ENCODE results near the gene SEC23A.

The SEC23A gene

DNA sequence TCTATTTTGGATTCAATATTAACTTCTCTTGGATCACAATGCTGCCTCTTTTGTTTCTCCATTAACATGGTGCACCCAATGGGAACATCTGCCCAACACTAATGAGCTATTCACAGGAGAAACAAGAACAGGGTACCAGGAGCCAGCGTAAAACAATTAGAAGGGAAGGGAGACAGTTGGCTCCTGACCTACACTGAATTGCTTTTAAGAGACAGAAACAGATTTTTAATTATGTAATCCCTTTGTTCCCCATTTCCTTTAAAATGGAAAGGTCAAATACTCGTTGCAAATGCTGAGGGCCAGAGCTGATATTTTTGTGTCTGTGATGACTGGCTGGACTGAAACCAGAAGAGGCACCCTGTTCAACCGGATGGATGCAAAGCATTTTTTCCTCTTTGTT is 108.3 kb downstream of the SEC23A start:
- in situ Hi-C loops (cut with HindIII; ENCODE audit: low sequenced_read_pairs), result no loop called here

- in situ Hi-C loops (cut with HindIII; ENCODE audit: low sequenced_read_pairs), result no loop called here
These were observed 109.1 kb downstream of the SEC23A start for GRCh38 chr14:38993981-38994380.

DNA sequence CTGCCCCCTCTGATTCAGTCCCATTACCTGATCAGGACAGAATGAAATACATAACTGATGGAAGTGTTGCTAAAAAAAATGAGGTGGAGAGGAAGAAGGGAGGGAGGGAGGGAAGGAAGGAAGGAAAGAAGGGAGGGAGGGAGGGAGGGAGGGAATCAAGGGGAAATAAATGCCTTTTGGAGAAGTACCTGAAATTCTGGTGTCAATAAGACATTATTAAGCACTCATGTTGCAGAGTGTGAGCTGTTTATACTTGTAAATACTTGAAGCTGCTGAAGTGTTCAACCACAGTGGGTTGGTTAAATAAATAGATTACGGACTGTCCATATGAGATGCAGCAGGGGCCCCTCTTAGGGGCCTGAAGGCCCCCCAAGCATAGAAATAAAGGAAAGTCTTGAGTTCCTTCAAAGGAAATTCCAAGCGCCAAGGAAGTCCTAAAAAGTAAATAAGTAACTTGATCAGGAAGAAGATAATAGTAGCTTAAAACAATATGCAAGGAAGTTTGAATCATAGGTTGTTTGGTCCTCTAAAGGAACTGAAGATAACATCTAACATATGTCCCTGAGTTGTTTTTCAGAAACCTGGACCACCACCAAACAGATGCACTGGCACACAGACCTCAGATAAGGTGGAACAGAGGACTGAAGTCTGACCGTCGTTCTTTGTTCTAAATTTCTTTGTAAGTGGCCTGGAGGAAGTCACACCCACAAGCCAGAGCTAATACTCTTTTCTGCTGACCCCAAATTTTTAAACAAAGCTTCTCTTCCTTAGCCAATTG is 110.8 kb downstream of the SEC23A start:
- in situ Hi-C loops (cut with HindIII; ENCODE audit: low sequenced_read_pairs), result no loop called here

GRCh38 chr14:38991299-38991698 is 111.7 kb downstream of the SEC23A start:
- in situ Hi-C loops (cut with HindIII; ENCODE audit: low sequenced_read_pairs), result no loop called here

- in situ Hi-C loops (cut with HindIII; ENCODE audit: low sequenced_read_pairs), result no loop called here
These were observed 113.0 kb downstream of the SEC23A start for GRCh38 chr14:38989922-38990546.

DNA sequence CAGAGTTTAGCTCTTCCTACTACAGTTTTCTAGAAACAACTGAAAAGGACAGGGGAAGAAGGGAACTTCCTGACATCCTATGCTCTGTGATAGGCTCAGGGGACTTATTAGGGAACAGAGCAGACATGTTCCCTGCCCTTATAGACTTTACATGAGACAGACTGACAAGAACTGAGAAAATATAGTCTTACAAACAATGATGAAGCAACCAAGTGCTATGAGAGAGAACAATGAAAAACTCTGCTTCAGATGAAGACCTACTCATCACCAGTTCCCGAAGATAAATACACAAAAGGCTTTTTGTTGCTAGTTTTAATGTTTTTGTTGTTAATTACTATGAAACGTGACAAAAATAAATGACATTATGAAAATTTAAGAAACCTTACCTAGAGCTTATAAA is 115.3 kb downstream of the SEC23A start:
- in situ Hi-C loops (cut with HindIII; ENCODE audit: low sequenced_read_pairs), result no loop called here

DNA sequence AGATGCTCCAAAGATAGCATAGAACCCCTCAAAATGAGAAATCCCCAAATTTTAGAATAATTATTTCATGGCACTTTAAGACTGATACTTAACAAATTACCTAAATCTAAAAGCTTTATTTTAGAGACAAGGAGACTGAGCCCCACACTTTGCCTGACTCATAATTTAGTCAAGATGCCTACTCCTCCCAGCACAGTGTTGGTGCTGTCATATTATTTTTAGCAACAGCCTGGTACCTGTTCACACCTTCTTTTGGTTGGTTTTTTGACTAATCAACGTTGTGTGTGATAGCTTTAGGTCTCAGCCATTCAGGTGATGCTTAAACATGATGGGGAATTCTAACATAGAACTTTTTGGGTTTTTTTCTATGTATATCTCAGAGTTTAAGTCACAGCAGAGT is 120.2 kb downstream of the SEC23A start:
- in situ Hi-C loops (cut with HindIII; ENCODE audit: low sequenced_read_pairs), result no loop called here

GRCh38 chr14:38982278-38982677 is 120.8 kb downstream of the SEC23A start:
- in situ Hi-C loops (cut with HindIII; ENCODE audit: low sequenced_read_pairs), result no loop called here
